Endothelial cell of hepatic sinusoid (primary cell): ENCODE measurements around the gene GRAMD1A.

Experiments
- in situ Hi-C: cut with HindIII; loops from 2 replicates; pipeline ENCODE4 v1.10.0; 2017; ENCODE audit warnings: low sequenced_read_pairs

GRAMD1A gene

DNA sequence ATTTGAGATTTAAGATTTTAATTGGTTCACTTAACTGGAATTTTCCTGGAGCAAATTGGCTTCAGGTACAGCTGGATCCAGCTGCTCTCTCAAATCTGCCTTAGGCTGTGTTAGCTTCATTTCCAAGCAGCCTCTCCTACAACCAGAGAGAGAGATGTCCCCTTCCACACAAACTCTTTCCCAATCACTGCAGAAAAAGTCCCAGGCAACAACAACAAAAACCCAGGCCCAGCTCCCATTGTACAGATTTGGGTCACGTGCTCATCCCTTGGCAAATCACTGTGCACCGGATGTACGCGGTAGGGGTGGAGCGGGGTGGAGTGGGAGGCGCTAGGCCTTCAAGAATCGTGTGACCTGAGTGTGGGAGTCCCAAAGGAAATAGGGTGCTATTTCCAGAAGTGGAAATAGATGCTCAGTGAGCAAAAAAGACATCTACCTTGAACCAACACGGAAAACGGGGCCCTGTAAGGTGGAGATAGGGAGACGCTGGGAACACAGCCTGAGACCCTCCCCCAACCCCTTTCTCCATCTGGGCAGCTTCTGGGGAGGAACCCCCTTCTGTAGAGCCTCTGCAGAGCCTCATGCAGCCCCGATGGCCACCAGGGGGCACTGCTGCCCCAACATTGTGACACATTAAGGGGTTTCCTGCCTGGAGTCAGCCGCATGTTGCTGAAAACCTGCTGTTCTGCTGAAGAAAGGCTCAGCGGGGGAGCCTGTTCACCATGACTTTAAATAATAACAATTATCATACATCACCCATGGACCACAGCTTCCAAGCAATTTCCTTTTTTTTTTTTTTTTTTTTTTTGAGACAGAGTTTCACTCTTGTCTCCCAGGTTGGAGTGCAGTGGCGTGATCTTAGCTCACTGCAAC lies 66.8 kb downstream of the GRAMD1A start:
- in situ Hi-C loops: no loop called here

GRCh38 chr19:35068941-35069634 lies 69.0 kb downstream of the GRAMD1A start:
- in situ Hi-C loops: no loop called here

GRCh38 chr19:35069696-35070095 lies 69.6 kb downstream of the GRAMD1A start:
- in situ Hi-C loops: no loop called here

- in situ Hi-C loops: no loop called here
These were observed 70.3 kb downstream of the GRAMD1A start for GRCh38 chr19:35070471-35070870.

GRCh38 chr19:35073516-35073915 lies 73.4 kb downstream of the GRAMD1A start:
- in situ Hi-C loops: no loop called here

GRCh38 chr19:35073941-35074340 lies 73.8 kb downstream of the GRAMD1A start:
- in situ Hi-C loops: no loop called here

GRCh38 chr19:35074426-35075201 lies 74.5 kb downstream of the GRAMD1A start:
- in situ Hi-C loops: no loop called here

GRCh38 chr19:35075202-35076025 lies 75.3 kb downstream of the GRAMD1A start:
- in situ Hi-C loops: no loop called here

DNA sequence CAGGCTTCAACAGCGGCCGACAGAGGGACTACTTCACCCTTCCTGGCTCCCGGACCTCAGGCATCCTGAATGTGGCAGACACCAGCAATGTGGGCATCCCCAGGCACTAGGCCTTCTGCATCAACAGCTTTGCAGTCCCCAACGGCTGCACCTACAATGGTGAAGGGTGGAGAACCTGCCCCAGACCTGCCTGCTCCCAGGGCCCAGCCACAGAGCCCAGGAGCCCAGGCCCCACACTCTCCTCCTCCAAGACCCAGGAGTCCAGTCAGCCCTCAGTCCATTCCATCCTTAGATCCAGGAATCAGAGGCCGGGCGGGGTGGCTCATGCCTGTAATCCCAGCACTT lies 75.9 kb downstream of the GRAMD1A start:
- in situ Hi-C loops: no loop called here
